PC-9 (cell line): ENCODE data around the gene UTS2. TPM values are rescaled to one million over a fixed set of nuclear protein-coding genes. Genes with fewer than 3 reads are reported as not detected.

Experiments used
- BruUV-seq: library from RNA; stranded (reverse); fragments of 400-500 nt; replicated peaks from 2 replicates; lab custom pipeline; 2021; lab: Mats Ljungman, UMichigan
- CTCF ChIA-PET: fragments of 300-600 bp; sonication (Branson Sonifier 250); formaldehyde crosslinking; loops from one replicate; lab custom pipeline; 2022; ENCODE audit warnings: antibody characterized with exemption; lab: Charles Lee
- POLR2A ChIA-PET: fragments of 300-600 bp; sonication (Branson Sonifier 250); formaldehyde crosslinking; loops from one replicate; lab custom pipeline; 2022; ENCODE audit warnings: antibody characterized with exemption; ENCODE audit not compliant: unreplicated experiment; lab: Charles Lee
- DNase-seq, 2 experiments: peaks; one replicate each; pipeline versions ENCODE4 v3.0.0 to v3.0.0-alpha.2; 2015 to 2022; ENCODE audit warnings: mixed read lengths in 1 of 2
- H2AFZ ChIP-seq: fragments of 200-600 bp; sonication (generic); 2 replicates; pipeline ENCODE4 v1.8.1; 2017; ENCODE audit warnings: antibody characterized with exemption
- H3F3A ChIP-seq: fragments of 200-600 bp; sonication (generic); 2 replicates; pipeline ENCODE4 v1.8.1; 2017; ENCODE audit warnings: antibody characterized with exemption, mild to moderate bottlenecking, low read depth; ENCODE audit not compliant: insufficient read depth
- H3K27ac ChIP-seq: fragments of 200-600 bp; sonication (generic); 2 replicates; pipeline ENCODE4 v1.6.1; 2016; ENCODE audit warnings: mixed run types
- H3K27me3 ChIP-seq: fragments of 200-600 bp; sonication (generic); 2 replicates; pipeline ENCODE4 v1.6.1; 2016; ENCODE audit warnings: low read depth, mixed run types; ENCODE audit not compliant: insufficient read depth
- H3K36me3 ChIP-seq: fragments of 200-600 bp; sonication (generic); 2 replicates; pipeline ENCODE4 v1.6.1; 2016; ENCODE audit warnings: low read depth, mixed run types
- H3K4me1 ChIP-seq: fragments of 200-600 bp; sonication (generic); replicated peaks from 2 replicates; pipeline ENCODE4 v1.6.1; 2016; ENCODE audit warnings: mixed run types; ENCODE audit not compliant: insufficient read depth
- H3K4me2 ChIP-seq: fragments of 200-600 bp; sonication (generic); 2 replicates; pipeline ENCODE4 v1.6.1; 2017; ENCODE audit warnings: mixed run types
- H3K4me3 ChIP-seq: fragments of 200-600 bp; sonication (generic); 2 replicates; pipeline ENCODE4 v1.6.1; 2016; ENCODE audit warnings: mixed run types
- H3K79me2 ChIP-seq: fragments of 200-600 bp; sonication (generic); 2 replicates; pipeline ENCODE4 v1.6.1; 2017; ENCODE audit warnings: low read depth, mixed run types
- H3K9me2 ChIP-seq: fragments of 200-600 bp; sonication (generic); 2 replicates; pipeline ENCODE4 v1.8.1; 2017; ENCODE audit warnings: mild to moderate bottlenecking; ENCODE audit not compliant: insufficient read depth
- H3K9me3 ChIP-seq: fragments of 200-600 bp; sonication (generic); 2 replicates; pipeline ENCODE4 v1.8.1; 2016; ENCODE audit warnings: low read depth; ENCODE audit not compliant: insufficient read depth
- H4K20me1 ChIP-seq: fragments of 200-600 bp; sonication (generic); 2 replicates; pipeline ENCODE4 v1.8.1; 2017; ENCODE audit not compliant: insufficient read depth
- CTCF ChIP-seq: fragments of 200-600 bp; sonication (generic); conservative IDR thresholded peaks from 2 replicates; pipeline ENCODE4 v1.6.1; 2017; ENCODE audit warnings: mixed run types, antibody characterized with exemption, mild to moderate bottlenecking, moderate library complexity
- EZH2 ChIP-seq: fragments of 200-600 bp; sonication (generic); IDR thresholded peaks from 2 replicates; pipeline ENCODE4 v1.8.0; 2017; ENCODE audit warnings: antibody characterized with exemption, low read depth
- intact Hi-C: fragments of 100-400 bp; cut with micrococcal nuclease; formaldehyde crosslinking; loops from one replicate; pipeline ENCODE4 v1.10.0; 2022; ENCODE audit not compliant: unreplicated experiment
- total RNA-seq: library from RNA; stranded (reverse); gene quantifications from 2 replicates; pipeline ENCODE4 v1.2.3, GENCODE V29; 2021

The UTS2 gene
- total RNA-seq, 1 experiment from 2014 or later = 23.8 TPM

- DNase-seq = no peak
- H3K4me1 ChIP-seq = no peaks in the 10 kb centered on the region
- no peak overlapping the region for H3K27ac ChIP-seq
- no peak for TF ChIP-seq EZH2
- no peak for TF ChIP-seq CTCF
- H3F3A ChIP-seq = no peaks in the 10 kb centered on the region
- ChIA-PET CTCF (no interaction called here), POLR2A (interaction anchor here (0.7 kb wide), 1 partner anchor 114 kb away, joined by 4 read pairs; no protein-coding TSS in a partner anchor)
- no TSS peak for BruUV-seq
- no peaks in the 10 kb centered on the region for H3K36me3 ChIP-seq
- intact Hi-C loops = no loop called here
- H3K9me3 ChIP-seq = no peaks in the 10 kb centered on the region
- H3K79me2 ChIP-seq = no peaks in the 10 kb centered on the region
- H3K9me2 ChIP-seq = no peaks in the 10 kb centered on the region
- H2AFZ ChIP-seq = no peak overlapping the region
- H3K27me3 ChIP-seq = no peaks in the 10 kb centered on the region
- no peak overlapping the region for H3K4me3 ChIP-seq
- no peak overlapping the region for H3K4me2 ChIP-seq
- no peaks in the 10 kb centered on the region for H4K20me1 ChIP-seq
Observed at GRCh38 chr1:7847599-7847998, 5.3 kb downstream of the UTS2 start.

GRCh38 chr1:7846656-7847055 lies 6.2 kb downstream of the UTS2 start:
- ChIA-PET POLR2A (no interaction called here), CTCF (no interaction called here)
- BruUV-seq = no TSS peak

DNA sequence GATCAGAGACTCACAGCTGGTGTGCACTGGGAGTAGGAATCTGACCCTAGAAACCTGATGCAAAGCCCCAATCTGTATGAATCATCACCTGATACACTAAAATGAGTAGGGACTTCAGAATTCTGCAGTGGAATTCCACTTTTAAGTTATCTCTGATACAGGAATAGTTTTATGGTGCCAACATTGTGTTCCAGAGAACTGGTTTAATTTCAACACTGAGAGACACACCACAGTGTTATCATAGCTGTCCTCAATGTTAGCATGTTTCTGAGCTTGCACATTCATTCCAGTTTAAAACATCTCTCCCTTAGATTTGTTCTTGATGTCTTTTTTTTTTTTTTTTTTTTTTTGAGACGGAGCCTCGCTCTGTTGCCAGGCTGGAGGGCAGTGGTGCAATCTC lies 7.1 kb downstream of the UTS2 start:
- no peak overlapping the region for H3K4me2 ChIP-seq
- no peaks in the 10 kb centered on the region for H3K9me2 ChIP-seq
- no peaks in the 10 kb centered on the region for H3K36me3 ChIP-seq
- no TSS peak for BruUV-seq
- no peaks in the 10 kb centered on the region for H3K79me2 ChIP-seq
- ChIA-PET CTCF (no interaction called here), POLR2A (no interaction called here)
- H3K27me3 ChIP-seq = no peaks in the 10 kb centered on the region
- no peaks in the 10 kb centered on the region for H3F3A ChIP-seq
- no peaks in the 10 kb centered on the region for H3K4me1 ChIP-seq
- TF ChIP-seq CTCF (no peak), EZH2 (no peak)
- H2AFZ ChIP-seq = no peak overlapping the region
- H3K9me3 ChIP-seq = no peaks in the 10 kb centered on the region
- no peak for DNase-seq
- H3K27ac ChIP-seq = no peak overlapping the region
- no peak overlapping the region for H3K4me3 ChIP-seq
- intact Hi-C loops = no loop called here
- no peaks in the 10 kb centered on the region for H4K20me1 ChIP-seq

More at GRCh38 chr1:7846656-7847055, 6.2 kb downstream of the UTS2 start:
- no peak overlapping the region for H2AFZ ChIP-seq
- H3K27ac ChIP-seq = no peak overlapping the region
- H4K20me1 ChIP-seq = no peaks in the 10 kb centered on the region
- TF ChIP-seq EZH2 (no peak), CTCF (no peak)
- no peaks in the 10 kb centered on the region for H3K9me3 ChIP-seq
- H3K27me3 ChIP-seq = no peaks in the 10 kb centered on the region
- H3F3A ChIP-seq = no peaks in the 10 kb centered on the region
- intact Hi-C loops = no loop called here
- H3K4me2 ChIP-seq = no peak overlapping the region
- no peaks in the 10 kb centered on the region for H3K4me1 ChIP-seq
- H3K4me3 ChIP-seq = no peak overlapping the region
- H3K9me2 ChIP-seq = no peaks in the 10 kb centered on the region
- H3K79me2 ChIP-seq = no peaks in the 10 kb centered on the region
- no peaks in the 10 kb centered on the region for H3K36me3 ChIP-seq
- DNase-seq = no peak
